Measurements from ENCODE around the gene SMCO2. TPM values are rescaled to one million over a fixed set of nuclear protein-coding genes. Genes with fewer than 3 reads are reported as not detected.

Gene SMCO2
- total RNA-seq, 1 donor from 2014 or later: not detected

Other genes starting within 250 kb of the SMCO2 start
- gene STK38L, start 202.4 kb upstream of the SMCO2 start, total RNA-seq: 17.2 TPM
- 1.6 TPM for gene BMAL2, start 113.9 kb upstream of the SMCO2 start, total RNA-seq
- 49.1 TPM for gene PPFIBP1, start 77.5 kb downstream of the SMCO2 start, total RNA-seq
- gene REP15, start 249.7 kb downstream of the SMCO2 start, total RNA-seq: 1.0 TPM